ENCODE results near the gene TBC1D16. TPM values are rescaled to one million over a fixed set of nuclear protein-coding genes. Genes with fewer than 3 reads are reported as not detected.

The TBC1D16 gene
- polyA plus RNA-seq, 1 donor: 26.2 TPM

- DNase-seq (ENCODE audit: low read depth): no peak
These were observed 107.0 kb downstream of the TBC1D16 start for GRCh38 chr17:79928502-79929256.

GRCh38 chr17:79927688-79928501 is 107.8 kb downstream of the TBC1D16 start:
- DNase-seq (ENCODE audit: low read depth): no peak

GRCh38 chr17:79927136-79927661 is 108.5 kb downstream of the TBC1D16 start:
- no peak for DNase-seq (ENCODE audit: low read depth)

GRCh38 chr17:79926605-79927135 is 109.0 kb downstream of the TBC1D16 start:
- no peak for DNase-seq (ENCODE audit: low read depth)

- DNase-seq (ENCODE audit: low read depth): no peak
These were observed 109.5 kb downstream of the TBC1D16 start for GRCh38 chr17:79926142-79926604.

- DNase-seq (ENCODE audit: low read depth): no peak
These were observed 110.3 kb downstream of the TBC1D16 start for GRCh38 chr17:79925242-79925957.

GRCh38 chr17:79924639-79924976 is 111.1 kb downstream of the TBC1D16 start:
- no peak for DNase-seq (ENCODE audit: low read depth)

GRCh38 chr17:79923974-79924638 is 111.6 kb downstream of the TBC1D16 start:
- DNase-seq (ENCODE audit: low read depth): no peak

- no peak for DNase-seq (ENCODE audit: low read depth)
These were observed 112.9 kb downstream of the TBC1D16 start for GRCh38 chr17:79922798-79923197.

- no peak for DNase-seq (ENCODE audit: low read depth)
These were observed 113.5 kb downstream of the TBC1D16 start for GRCh38 chr17:79922116-79922601.

- DNase-seq (ENCODE audit: low read depth): no peak
These were observed 114.1 kb downstream of the TBC1D16 start for GRCh38 chr17:79921411-79922115.

- DNase-seq (ENCODE audit: low read depth): no peak
These were observed 114.8 kb downstream of the TBC1D16 start for GRCh38 chr17:79920751-79921410.

- DNase-seq (ENCODE audit: low read depth): no peak
These were observed 115.6 kb downstream of the TBC1D16 start for GRCh38 chr17:79919862-79920720.

GRCh38 chr17:79919164-79919585 is 116.5 kb downstream of the TBC1D16 start:
- no peak for DNase-seq (ENCODE audit: low read depth)

- no peak for DNase-seq (ENCODE audit: low read depth)
These were observed 117.0 kb downstream of the TBC1D16 start for GRCh38 chr17:79918581-79919163.

- DNase-seq (ENCODE audit: low read depth): no peak
These were observed 117.7 kb downstream of the TBC1D16 start for GRCh38 chr17:79917902-79918484.

GRCh38 chr17:79916991-79917901 is 118.4 kb downstream of the TBC1D16 start:
- DNase-seq (ENCODE audit: low read depth): no peak
